NCI-H524 (cell line): ENCODE measurements around the gene KPNA4.
"Not testable (repeated sequence)": the region's sequence is repeated elsewhere in the genome, so short reads cannot be mapped to it uniquely, and the experiment has no call there.

ENCODE experiments used
- DNase-seq, 2 experiments: peaks; one replicate each; lab custom pipeline; 2025; lab: John Stamatoyannopoulos, UW

KPNA4 gene

DNA sequence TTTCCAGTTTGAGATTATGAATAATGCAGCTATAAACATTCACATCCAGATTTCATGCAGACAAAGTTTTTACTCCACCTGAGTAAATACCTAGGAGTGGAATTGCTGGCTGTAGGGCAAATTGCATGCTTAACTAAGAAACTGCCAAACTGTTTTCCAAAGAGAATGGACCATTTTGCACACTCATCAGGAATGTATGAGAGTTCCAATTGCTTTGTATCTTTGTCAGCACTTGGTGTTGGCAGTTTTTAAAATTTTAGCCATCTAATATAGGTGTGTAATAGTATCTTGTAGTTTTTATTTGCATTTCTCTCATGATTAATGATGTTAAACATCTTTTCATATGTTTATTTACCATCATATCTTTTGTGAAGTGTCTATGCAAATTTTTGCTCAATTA lies 75.2 kb downstream of the KPNA4 start:
- no peak for DNase-seq

DNA sequence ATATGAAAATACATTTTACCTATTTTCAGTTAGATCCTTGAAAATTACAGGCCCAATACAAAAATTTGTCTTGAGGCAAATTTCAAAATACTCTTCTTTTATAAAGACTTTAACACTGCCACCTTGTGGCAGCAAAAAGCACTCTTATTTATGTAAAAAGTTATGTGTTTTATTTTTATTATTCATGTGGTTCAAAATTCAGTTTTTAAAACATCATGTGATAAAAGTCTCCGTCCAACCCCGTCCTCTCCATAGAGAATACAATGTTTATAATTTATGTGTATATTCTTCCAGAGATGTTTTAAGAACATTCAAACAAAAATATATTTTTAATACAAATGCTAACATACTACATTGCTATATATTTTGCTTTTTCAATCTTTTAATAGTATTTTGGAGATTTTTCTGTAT lies 78.9 kb downstream of the KPNA4 start:
- peak in 1 of 2 experiments; percentile 55 for DNase-seq

DNA sequence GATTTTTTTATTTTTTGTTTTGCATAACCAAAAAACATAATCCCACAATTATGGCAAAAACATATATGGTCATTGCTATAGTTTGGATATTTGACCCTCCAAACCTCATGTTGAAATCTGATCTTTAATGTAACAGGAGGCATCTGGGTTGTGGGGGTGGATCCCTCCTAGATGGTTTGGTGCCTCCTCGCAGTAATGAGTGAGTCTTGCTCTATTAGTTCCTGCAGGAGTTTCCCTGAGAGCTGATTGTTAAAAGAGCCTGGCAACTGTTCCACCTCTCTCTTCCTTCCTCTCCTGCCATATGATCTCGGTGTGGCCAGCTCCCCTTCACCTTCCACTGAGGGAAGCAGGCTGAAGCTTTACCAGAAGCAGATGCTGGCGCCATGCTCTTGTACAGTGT lies 82.6 kb downstream of the KPNA4 start:
- DNase-seq, result peak; percentile 19 to 73

DNA sequence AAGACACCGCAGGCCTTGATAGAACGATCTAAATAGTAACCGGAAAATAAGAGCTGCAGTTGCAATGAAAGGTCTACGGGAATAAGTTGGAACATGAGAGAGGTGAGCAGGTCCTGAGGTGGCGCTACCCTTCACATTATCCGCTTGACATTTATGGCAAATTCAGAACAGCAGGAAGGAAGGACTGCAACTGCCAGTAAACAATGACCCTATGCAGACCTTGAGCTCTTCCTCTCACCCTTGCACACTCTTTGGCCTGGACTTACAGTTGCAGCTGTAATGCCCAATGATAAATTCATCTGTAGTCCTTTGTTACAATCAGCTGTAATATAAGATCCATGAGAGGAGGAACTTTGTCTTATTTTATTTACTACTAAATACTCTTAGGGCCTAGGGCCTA lies 83.5 kb downstream of the KPNA4 start:
- DNase-seq, result no peak

DNA sequence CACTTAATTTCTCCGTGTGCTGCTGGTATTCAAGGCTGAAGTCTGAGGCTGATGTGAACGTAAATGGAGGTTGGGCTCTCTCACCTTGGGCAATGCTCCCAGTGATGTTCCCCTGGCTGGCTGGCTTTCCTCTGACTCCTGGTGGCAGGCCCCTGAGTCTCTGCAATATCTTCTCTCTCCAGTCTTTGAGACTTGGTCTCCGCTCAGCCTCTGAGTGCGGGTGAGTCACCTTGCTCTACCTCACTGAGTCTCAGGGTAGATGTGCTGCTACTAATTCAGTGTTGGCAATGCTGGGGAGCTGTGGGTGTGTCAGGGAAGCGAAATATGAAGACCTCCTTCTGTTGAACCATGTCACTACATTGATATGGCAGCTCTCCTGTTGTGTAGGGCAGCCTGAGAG lies 84.4 kb downstream of the KPNA4 start:
- DNase-seq, result no peak

DNA sequence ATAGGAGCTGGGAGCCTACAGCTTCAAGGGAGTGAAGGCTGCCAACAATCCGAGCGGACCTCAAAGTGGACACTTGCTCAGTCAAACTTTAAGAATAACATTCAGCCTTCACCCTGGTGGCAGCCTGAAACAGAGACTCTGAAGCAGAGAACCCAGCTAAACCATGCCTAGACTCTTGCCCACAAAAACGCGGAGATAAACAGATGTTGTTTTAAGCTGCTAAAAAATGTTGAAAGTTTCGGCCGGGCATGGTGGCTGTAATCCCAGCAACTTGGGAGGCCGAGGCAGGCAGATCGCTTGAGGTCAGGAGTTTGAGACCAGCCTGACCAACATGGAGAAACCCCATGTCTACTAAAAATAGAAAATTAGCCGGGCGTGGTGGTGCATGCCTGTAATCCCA lies 86.0 kb downstream of the KPNA4 start:
- no peak for DNase-seq

DNA sequence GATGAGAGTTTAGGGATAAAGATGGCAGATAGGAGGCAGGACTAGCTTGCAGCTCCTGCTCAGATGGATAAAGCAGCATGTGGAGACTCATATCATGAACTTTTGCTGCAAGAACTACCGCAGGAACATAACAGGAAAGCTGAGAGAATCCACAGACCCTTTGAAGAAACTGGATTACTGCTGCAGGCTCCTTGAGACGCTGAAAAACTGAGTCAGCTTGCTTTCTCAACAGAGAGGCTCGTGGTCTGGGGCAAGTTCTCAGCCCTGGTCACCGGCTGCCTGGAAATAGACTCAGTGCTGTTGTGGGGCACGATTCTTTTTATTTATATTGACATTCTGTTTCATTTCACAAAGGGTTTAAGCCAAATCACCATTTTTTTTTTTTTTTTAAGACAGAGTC lies 87.0 kb downstream of the KPNA4 start:
- no peak for DNase-seq

DNA sequence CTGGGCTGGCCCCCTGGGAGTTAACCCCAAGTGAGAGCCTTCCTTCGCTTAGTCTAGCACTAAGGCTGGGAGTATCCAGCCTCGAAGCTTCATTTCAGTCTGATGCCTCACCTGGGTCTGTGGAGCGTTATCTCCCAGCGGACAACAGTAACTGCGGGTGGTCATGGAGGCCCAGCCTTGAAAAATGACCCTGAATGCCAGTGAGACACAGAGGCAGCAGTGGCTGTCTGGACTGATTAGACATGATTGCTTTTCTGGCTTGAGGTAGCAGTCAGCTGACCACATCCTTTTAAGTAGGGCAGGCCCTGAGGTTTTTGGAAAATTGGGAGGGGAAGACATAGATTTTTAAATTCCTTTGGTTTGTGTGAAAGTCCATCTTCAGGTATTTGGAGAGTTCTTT lies 87.6 kb downstream of the KPNA4 start:
- no peak for DNase-seq

DNA sequence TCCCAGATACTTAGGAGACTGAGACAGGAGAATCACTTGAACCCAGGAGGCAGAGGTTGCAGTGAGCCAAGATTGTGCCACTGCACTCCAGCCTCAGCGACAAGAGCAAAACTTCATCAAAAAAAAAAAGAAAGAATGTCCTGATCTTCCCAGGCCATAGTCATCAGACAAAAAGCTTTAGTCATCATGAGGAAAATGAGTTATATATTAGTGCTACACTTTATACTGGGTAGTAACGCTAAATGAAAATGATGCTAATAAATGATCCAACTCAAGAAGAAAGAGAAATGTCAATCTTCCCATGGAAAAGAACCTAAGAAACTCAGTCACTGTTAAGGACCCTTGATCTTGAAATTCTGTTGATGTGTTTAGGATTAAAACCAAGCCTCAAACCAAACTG lies 89.5 kb downstream of the KPNA4 start:
- no peak for DNase-seq

DNA sequence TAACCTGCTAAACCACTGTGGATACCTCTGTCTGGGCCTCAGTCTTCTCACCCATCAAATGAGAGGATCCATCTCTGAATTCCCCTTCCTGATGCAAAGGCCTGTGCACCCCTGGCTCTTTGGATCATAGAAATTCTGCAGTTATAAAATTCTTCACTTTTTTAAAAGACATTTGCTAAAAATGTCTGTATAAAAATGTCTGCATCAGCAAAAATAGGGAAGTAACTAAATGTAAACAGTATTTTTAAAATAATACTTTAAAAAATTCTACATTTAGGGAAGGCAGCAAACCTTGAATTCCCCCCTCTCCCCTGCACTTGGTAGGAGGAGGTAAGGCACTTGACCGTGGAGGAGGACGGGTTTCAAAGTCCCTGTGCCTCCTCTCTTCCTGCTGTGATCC lies 90.2 kb downstream of the KPNA4 start:
- DNase-seq, result no peak

DNA sequence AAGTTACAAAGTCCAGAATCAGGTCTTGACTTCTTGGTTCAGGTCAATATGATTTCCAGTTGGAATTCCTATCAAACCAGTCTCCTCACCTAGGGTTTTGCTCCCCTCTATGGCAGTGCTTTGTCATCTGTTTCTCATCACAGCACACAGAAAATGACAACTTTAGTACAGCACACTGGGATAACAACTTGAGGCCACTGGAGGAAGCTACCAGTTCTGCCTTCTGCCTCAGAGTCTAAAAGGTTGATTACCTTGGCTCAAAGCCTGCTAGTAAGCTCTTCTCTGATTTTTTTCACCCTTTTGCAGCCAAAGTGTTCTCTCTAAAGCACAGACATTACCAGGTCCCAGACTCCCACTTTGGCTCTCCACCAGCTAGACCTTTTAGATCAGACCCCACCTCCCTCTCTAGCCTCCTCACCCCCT lies 90.9 kb downstream of the KPNA4 start:
- no peak for DNase-seq

DNA sequence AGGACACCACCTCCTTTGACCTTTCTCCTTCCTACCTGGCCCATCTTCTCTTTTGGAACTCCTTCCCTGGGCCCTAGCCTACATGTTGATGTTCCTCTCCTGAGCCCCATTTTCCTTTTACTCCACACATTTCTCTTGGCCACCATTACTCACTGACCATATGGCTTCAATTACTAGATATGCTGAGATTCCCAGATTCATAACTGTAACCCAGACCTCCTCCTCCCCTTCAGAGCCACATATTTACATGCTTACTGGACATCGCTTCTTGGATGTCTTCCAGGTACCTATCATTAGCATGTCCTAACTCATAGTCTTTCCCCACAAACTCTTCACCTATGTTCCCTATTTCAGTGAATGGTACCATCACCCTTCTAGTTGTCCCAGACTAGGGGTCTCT lies 91.4 kb downstream of the KPNA4 start:
- DNase-seq, result no peak

DNA sequence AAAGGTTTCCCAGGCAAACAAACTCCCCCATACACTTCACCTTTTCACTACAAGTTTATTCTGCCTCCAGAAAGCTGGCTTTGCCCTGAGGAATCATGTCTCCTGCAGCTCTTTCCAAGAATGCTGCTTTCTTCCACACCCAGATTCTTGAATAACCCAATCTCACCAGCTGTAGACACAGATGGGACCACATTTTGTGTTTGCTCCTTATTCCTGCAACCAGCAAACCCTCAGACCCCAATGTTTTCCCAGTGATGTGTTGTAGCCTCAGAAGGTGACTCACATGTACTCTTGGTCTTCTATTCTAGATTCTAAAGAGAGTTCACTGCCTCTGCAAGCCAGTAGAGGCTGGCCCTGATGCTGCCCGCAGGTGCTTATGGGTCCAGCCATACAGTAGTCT lies 92.2 kb downstream of the KPNA4 start:
- DNase-seq, result no peak

DNA sequence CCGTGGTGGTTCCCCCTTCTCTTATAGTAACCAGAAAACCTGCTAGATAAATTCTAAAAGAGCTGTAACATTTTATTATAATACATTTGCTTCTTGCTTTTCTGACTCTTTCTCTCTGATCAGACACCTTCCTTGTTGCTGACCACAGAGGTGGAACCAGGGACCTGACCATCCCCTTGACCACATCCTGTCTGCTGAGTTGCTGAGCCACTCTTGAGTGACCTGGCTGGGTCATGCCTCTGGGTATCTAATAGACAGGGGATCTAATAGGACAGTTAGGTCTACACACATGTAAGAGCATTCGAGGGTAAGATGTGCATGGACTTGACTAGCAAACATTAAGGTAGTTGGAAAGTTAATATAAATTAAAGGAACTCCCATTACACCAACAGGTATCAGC lies 93.0 kb downstream of the KPNA4 start:
- DNase-seq, result no peak

DNA sequence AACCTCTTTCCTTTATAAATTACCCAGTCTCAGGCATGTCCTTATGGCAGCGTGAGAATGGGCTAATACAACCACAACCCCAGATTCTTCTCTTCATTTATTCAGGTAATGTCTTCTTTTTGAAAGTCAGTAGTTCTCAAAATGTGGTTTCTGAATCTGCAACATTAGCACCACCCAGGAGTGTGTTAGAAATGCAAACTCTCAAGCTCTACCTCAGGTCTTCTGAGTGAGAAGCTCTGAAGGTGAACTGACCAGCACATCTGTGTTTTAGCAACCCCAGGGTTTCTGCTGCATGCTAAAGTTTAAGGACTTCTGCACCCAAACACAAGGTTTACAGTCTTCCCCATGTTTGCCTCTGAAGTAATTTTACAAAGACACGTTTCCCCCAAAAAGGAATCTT lies 93.5 kb downstream of the KPNA4 start:
- DNase-seq, result no peak

DNA sequence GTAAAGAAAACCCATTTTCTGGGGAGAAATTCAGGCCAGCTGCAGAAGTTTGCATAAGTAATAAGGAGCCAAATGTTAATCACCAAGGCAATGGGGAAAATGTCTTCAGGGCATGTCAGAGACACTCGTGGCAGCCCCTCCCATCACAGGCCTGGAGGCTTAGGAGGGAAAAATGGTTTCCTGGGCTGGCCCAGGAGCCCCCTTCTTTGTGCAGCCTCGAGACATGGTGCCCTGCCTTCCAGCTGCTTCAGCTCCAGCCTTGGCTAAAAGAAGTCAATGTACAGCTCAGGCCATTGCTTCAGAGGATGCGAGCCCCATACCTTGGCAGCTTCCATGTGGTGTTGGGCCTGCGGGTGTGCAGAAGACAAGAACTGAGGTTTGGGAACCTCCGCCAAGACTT lies 95.2 kb downstream of the KPNA4 start:
- no peak for DNase-seq

DNA sequence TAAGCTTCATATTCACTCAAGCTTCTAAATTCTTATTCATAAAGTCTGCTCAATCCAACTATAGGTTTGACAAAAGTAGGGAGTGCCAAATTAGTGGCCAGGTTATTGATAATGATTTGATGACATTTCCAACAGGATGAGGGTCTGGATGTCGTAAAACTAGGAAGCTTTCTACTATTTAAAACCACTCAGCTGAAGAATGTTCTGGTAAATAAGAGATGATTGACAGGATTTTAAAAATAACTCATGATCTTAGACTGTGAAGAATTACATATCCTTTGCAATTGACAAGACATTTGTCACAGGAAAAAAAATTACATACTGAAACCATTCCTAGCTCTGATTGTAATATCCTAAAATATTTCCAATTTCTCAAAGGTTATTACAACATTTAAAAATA lies 100.4 kb downstream of the KPNA4 start:
- no peak for DNase-seq

DNA sequence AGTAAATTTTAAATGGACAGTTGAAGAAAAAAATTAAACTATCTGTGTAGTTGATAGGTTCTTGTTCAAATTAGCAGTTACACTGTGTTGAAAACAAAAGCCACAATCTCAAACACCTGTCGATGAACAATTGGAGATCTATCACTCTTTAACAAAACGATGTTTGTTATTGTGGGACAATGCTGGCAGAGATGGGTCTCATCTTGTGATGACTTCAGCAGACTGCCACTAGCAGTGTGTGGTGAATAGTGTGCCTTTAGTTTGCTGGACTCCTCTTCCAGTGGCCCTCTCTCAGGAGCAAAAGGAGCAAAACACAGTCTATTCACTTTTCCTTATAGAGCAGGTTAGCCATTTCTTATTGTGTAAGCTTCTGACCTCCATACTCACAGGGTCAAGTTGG lies 101.0 kb downstream of the KPNA4 start:
- no peak for DNase-seq

DNA sequence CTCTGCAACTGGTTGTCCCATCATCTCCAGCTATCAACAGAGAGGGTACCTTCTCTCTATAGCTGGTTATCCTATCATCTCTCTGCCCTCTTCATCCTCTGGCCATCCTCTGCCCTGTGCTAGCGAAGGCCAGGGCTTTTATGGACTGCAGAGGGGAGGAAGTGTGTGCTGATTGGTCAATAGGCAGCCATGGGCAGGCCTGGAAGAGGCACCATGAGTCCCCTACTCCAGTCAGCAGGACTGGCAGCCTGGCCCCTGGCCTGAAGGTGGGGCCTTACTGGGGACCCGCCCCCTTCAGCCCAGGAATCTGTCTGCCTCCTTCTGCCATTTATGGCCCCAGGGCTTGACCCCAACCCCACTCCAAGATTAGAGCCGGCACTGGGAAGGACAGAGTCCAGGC lies 105.3 kb downstream of the KPNA4 start:
- DNase-seq, result no peak

DNA sequence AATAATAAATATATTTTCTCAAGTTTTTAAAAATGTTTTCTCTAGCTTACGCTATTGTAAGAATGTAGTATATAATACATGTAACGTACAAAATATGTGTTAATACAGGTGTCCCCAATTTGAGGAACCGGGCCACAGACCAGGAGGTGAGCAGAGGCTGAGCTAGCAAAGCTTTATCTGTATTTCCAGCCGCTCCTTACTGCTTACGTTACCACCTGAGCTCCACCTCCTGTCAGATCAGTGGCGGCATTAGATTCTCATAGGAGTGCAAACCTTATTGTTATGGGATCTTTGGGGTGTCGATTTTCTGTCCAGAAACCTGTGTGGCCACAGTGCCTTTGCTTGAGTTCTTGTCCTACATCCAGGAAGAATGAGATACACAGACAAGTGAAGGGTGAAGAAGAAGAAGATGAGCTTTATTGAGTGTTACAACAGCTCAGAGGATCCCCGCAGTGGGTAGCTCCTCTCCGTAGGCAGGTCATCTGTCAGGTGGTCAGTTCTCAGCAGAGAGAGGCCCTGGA lies 105.9 kb downstream of the KPNA4 start:
- DNase-seq, result no peak

DNA sequence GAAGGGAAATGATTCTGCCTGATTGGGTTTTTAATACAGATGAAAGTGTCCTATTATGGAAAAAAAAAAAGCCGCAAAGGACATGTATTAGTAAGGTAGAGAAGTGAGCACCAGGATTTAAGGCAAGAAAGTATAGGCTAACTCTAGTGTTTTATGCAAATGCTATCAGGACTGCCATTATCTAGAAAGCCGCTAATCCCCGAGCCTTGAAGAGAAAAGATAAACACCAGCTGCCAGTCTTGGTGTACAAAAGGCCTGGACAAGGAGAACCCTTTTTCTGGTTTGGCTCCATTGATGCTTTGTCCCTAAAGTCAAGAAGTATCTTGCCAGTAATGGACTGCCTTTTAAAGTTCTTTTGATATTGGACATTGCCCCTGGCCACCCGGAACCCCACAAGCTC lies 107.2 kb downstream of the KPNA4 start:
- DNase-seq, result peak; percentile 91

DNA sequence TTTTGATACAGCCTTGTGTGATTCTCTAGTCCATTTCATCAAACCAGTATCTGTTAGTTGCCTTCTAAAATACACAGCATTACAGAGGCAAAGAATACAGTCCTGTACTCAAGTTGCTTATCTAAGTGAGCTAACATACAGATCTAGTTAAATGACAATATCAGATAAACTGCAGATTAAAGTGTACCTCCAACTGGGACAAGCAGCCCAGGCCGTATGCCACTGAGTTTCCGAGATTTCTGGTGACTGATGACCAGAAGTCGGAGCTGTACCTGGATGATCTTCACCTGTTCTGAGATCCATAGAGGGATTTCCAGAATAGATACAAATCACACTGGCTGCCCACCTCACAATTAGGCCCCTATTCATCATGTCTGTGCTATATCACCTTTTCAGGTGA lies 109.5 kb downstream of the KPNA4 start:
- peak; percentile 27 to 62 for DNase-seq

DNA sequence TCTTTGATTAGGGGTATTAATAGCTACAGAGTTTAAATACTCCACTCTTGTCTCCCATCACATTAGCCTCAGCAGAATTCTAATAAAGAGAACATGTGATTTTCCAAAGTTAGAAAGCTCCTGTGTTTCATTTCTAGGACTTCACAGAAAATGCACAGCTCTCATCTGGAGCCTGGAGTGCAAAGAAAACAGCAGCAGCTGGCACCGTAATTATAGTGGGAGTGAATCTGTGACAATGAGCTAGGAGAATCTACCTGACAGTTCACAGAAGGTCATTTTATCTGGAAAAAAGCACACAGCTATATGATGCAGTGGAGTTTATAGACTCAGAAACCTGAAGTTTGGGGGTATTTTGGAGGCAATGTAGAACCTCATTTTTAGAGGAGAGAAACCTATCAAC lies 110.4 kb downstream of the KPNA4 start:
- DNase-seq, result peak; percentile 93

DNA sequence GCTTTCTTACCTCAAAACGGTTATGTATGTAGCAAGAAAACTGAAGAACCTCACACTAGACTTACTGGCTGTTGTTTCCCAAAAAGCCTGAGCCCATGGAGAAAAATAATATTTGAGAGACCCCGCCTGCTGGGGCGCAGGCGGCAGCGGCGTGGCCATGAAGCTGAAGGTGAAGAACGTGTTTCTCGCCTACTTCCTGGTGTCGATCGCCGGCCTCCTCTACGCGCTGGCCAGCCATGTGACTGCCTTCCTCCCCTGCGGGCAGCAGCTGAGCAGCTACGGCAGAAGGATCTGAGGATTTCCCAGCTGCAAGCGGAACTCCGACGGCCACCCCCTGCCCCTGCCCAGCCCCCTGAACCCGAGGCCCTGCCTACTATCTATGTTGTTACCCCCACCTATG lies 113.1 kb downstream of the KPNA4 start:
- DNase-seq, result not testable (repeated sequence)

DNA sequence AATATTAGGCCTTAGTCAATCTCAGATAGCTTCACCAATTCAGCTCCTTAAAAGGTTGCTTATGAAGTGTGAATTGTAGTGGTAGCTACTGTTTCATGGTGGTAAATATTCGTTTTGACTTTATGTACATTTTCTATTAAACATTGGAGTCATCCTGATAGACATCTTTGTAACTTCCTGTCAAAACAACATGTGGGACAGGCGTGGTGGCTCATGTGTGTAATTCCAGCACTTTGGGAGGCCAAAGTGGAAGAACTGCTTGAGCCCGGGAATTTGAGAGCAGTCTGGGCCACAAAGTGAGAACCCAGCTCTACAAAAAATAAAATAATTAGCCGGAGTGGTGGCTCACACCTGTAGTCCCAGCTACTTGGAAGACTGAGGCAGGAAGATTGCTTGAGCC lies 113.8 kb downstream of the KPNA4 start:
- DNase-seq, result no peak
